Cerebellar nuclear complex (tissue), 1 donor: ENCODE measurements around the gene EPG5.

Experiments used
- DNase-seq, 2 experiments: peaks; one replicate each; lab custom pipeline; 2025; lab: John Stamatoyannopoulos, UW

Gene EPG5

GRCh38 chr18:45913276-45913675, 53.9 kb downstream of the EPG5 start:
- no peak for DNase-seq

- DNase-seq = no peak
Measured at GRCh38 chr18:45910405-45911023, 56.6 kb downstream of the EPG5 start.

GRCh38 chr18:45901654-45902210, 65.4 kb downstream of the EPG5 start:
- no peak for DNase-seq

GRCh38 chr18:45900623-45901022, 66.5 kb downstream of the EPG5 start:
- DNase-seq = no peak

GRCh38 chr18:45896991-45897390, 70.1 kb downstream of the EPG5 start:
- no peak for DNase-seq

- no peak for DNase-seq
Measured at GRCh38 chr18:45896452-45896851, 70.7 kb downstream of the EPG5 start.

GRCh38 chr18:45895339-45895738, 71.8 kb downstream of the EPG5 start:
- DNase-seq = no peak

- DNase-seq = no peak
Measured at GRCh38 chr18:45894818-45895217, 72.3 kb downstream of the EPG5 start.

GRCh38 chr18:45891806-45892205, 75.3 kb downstream of the EPG5 start:
- DNase-seq = no peak

GRCh38 chr18:45890606-45891005, 76.5 kb downstream of the EPG5 start:
- no peak for DNase-seq

- no peak for DNase-seq
Measured at GRCh38 chr18:45889419-45890064, 77.6 kb downstream of the EPG5 start.

GRCh38 chr18:45887585-45887984, 79.5 kb downstream of the EPG5 start:
- DNase-seq = no peak

GRCh38 chr18:45880876-45881558, 86.1 kb downstream of the EPG5 start:
- no peak for DNase-seq

GRCh38 chr18:45879681-45880655, 87.2 kb downstream of the EPG5 start:
- no peak for DNase-seq

- DNase-seq = no peak
Measured at GRCh38 chr18:45877403-45877802, 89.7 kb downstream of the EPG5 start.

- DNase-seq = no peak
Measured at GRCh38 chr18:45876161-45876560, 91.0 kb downstream of the EPG5 start.

GRCh38 chr18:45874491-45875184, 92.5 kb downstream of the EPG5 start:
- DNase-seq = no peak

GRCh38 chr18:45871431-45872084, 95.6 kb downstream of the EPG5 start:
- no peak for DNase-seq

- DNase-seq = no peak
Measured at GRCh38 chr18:45870419-45870818, 96.7 kb downstream of the EPG5 start.

- DNase-seq = no peak
Measured at GRCh38 chr18:45865466-45865865, 101.7 kb downstream of the EPG5 start.

- DNase-seq = no peak
Measured at GRCh38 chr18:45864081-45864480, 103.0 kb downstream of the EPG5 start.
